IPS DF 6.9 (cell line): ENCODE measurements around the gene SRMS.

Experiments
- DNase-seq: peaks from one replicate; pipeline ENCODE4 v3.0.0-alpha.2; 2013; ENCODE audit warnings: low read depth, low spot score
- H3K27ac ChIP-seq: one replicate; pipeline ENCODE4 v1.5.1; 2013; ENCODE audit warnings: low read length, control low read depth
- H3K27me3 ChIP-seq: 2 replicates; pipeline ENCODE4 v1.6.1; 2013; ENCODE audit warnings: mild to moderate bottlenecking, low read length; ENCODE audit not compliant: control insufficient read depth, insufficient read depth
- H3K36me3 ChIP-seq: 2 replicates; pipeline ENCODE4 v1.6.1; 2013; ENCODE audit warnings: low read length; ENCODE audit not compliant: control insufficient read depth, insufficient read depth
- H3K4me1 ChIP-seq: 2 replicates; pipeline ENCODE4 v1.6.1; 2013; ENCODE audit warnings: low read length; ENCODE audit not compliant: control insufficient read depth, insufficient read depth
- H3K4me3 ChIP-seq: 2 replicates; pipeline ENCODE4 v1.5.1; 2013; ENCODE audit warnings: mild to moderate bottlenecking, low read length
- H3K9me3 ChIP-seq: 2 replicates; pipeline ENCODE4 v1.6.1; 2013; ENCODE audit warnings: low read length, inconsistent platforms; ENCODE audit not compliant: control insufficient read depth, insufficient read depth
- WGBS: extraction: QIAGEN DNeasy Blood & Tissue Kit; methylation state at CpG from one replicate; pipeline ENCODE4 v1.1.7; 2013; ENCODE audit warnings: mixed read lengths, missing lambda C conversion rate; ENCODE audit not compliant: insufficient read length, insufficient coverage; 5-methylcytosine and 5-hydroxymethylcytosine counted together

Gene SRMS

GRCh38 chr20:63547725-63548480 is at the start of gene SRMS:
TSS of gene SRMS (minus strand) at chr20:63547749. CDS start at chr20:63547463, 286 bp downstream.
- Histone ChIP-seq H3K4me3 (no peak within 1 kb of the TSS), H3K36me3 (no peaks in the 10 kb centered on the region; the same call in 1 of the 2 replicates), H3K4me1 (peaks cover 10% of the 10 kb centered on the region), H3K9me3 (no peaks in the 10 kb centered on the region), H3K27me3 (no peaks in the 10 kb centered on the region), H3K27ac (no peak within 1 kb of the TSS)
- no peak for DNase-seq
- no CpG with 5 or more reads among the region's 35 CpGs for whole genome bisulfite sequencing

- H3K36me3 ChIP-seq, result peaks cover 12% of the 10 kb centered on the region
- no peak overlapping the region for H3K4me3 ChIP-seq
- no peaks in the 10 kb centered on the region for H3K9me3 ChIP-seq
- no CpG with 5 or more reads among the region's 6 CpGs for WGBS
- H3K4me1 ChIP-seq, result no peaks in the 10 kb centered on the region
- no peak for DNase-seq
- H3K27me3 ChIP-seq, result no peaks in the 10 kb centered on the region
- H3K27ac ChIP-seq, result no peak overlapping the region
Observed at GRCh38 chr20:63596423-63596822, 48.9 kb upstream of the SRMS start.

- Histone ChIP-seq H3K27me3 (no peaks in the 10 kb centered on the region), H3K9me3 (no peaks in the 10 kb centered on the region), H3K4me1 (no peaks in the 10 kb centered on the region), H3K4me3 (no peak overlapping the region), H3K27ac (no peak overlapping the region), H3K36me3 (peaks cover 17% of the 10 kb centered on the region)
- no peak for DNase-seq
- WGBS, result no CpG with 5 or more reads among the region's 30 CpGs
Observed at GRCh38 chr20:63595416-63596127, 48.0 kb upstream of the SRMS start.

- no CpG with 5 or more reads among the region's 10 CpGs for WGBS
- DNase-seq, result no peak
- peaks cover 24% of the 10 kb centered on the region for H3K36me3 ChIP-seq
Observed at GRCh38 chr20:63594043-63594561, 46.6 kb upstream of the SRMS start.

GRCh38 chr20:63592661-63593060 is 45.1 kb upstream of the SRMS start:
- H3K27ac ChIP-seq, result no peak overlapping the region
- H3K9me3 ChIP-seq, result no peaks in the 10 kb centered on the region
- DNase-seq, result no peak
- no peak overlapping the region for H3K4me3 ChIP-seq
- no peaks in the 10 kb centered on the region for H3K27me3 ChIP-seq
- no CpG with 5 or more reads among the region's 13 CpGs for WGBS
- peaks cover 18% of the 10 kb centered on the region for H3K36me3 ChIP-seq
- no peaks in the 10 kb centered on the region for H3K4me1 ChIP-seq

More at GRCh38 chr20:63594043-63594561, 46.6 kb upstream of the SRMS start:
- no peaks in the 10 kb centered on the region for H3K4me1 ChIP-seq
- H3K9me3 ChIP-seq, result no peaks in the 10 kb centered on the region
- H3K4me3 ChIP-seq, result no peak overlapping the region
- H3K27me3 ChIP-seq, result no peaks in the 10 kb centered on the region
- H3K27ac ChIP-seq, result no peak overlapping the region

- DNase-seq, result no peak
- Histone ChIP-seq H3K36me3 (peaks cover 18% of the 10 kb centered on the region), H3K4me1 (no peaks in the 10 kb centered on the region), H3K27me3 (no peaks in the 10 kb centered on the region), H3K4me3 (no peak overlapping the region), H3K27ac (no peak overlapping the region), H3K9me3 (no peaks in the 10 kb centered on the region)
- WGBS, result no CpG with 5 or more reads among the region's 28 CpGs
Observed at GRCh38 chr20:63591786-63592355, 44.3 kb upstream of the SRMS start.

- Histone ChIP-seq H3K27ac (no peak overlapping the region), H3K36me3 (peaks cover 18% of the 10 kb centered on the region), H3K9me3 (no peaks in the 10 kb centered on the region), H3K4me1 (no peaks in the 10 kb centered on the region), H3K27me3 (no peaks in the 10 kb centered on the region), H3K4me3 (no peak overlapping the region)
- no peak for DNase-seq
- no CpG with 5 or more reads among the region's 4 CpGs for WGBS
Observed at GRCh38 chr20:63591147-63591533, 43.6 kb upstream of the SRMS start.

GRCh38 chr20:63590218-63591146 is 42.9 kb upstream of the SRMS start:
- no peaks in the 10 kb centered on the region for H3K4me1 ChIP-seq
- H3K27me3 ChIP-seq, result no peaks in the 10 kb centered on the region
- no peaks in the 10 kb centered on the region for H3K9me3 ChIP-seq
- WGBS, result no CpG with 5 or more reads among the region's 52 CpGs
- H3K27ac ChIP-seq, result no peak overlapping the region
- H3K4me3 ChIP-seq, result no peak overlapping the region
- peaks cover 18% of the 10 kb centered on the region for H3K36me3 ChIP-seq
- no peak for DNase-seq

GRCh38 chr20:63589261-63590217 is 42.0 kb upstream of the SRMS start:
- Histone ChIP-seq H3K36me3 (peaks cover 18% of the 10 kb centered on the region), H3K27me3 (no peaks in the 10 kb centered on the region), H3K4me3 (no peak overlapping the region), H3K4me1 (no peaks in the 10 kb centered on the region), H3K9me3 (no peaks in the 10 kb centered on the region), H3K27ac (no peak overlapping the region)
- WGBS, result no CpG with 5 or more reads among the region's 38 CpGs
- DNase-seq, result no peak
